Testis (tissue), 3 donors: Measurements from ENCODE around the gene ALG12. TPM values are rescaled to one million over a fixed set of nuclear protein-coding genes. Genes with fewer than 3 reads are reported as not detected.

Experiments
- DNase-seq: peaks from one replicate; pipeline ENCODE4 v3.0.0-alpha.2; 2019
- H3K27ac ChIP-seq, 2 donors: fragments of 200-600 bp; sonication (generic); one replicate each; pipeline ENCODE4 v1.5.1; 2019
- H3K27me3 ChIP-seq: fragments of 200-600 bp; sonication (generic); one replicate; pipeline ENCODE4 v1.5.1; 2019
- H3K36me3 ChIP-seq: fragments of 200-600 bp; sonication (generic); one replicate; pipeline ENCODE4 v1.5.1; 2017; ENCODE audit warnings: low read depth; ENCODE audit errors: missing control alignments
- H3K4me1 ChIP-seq: fragments of 200-600 bp; sonication (generic); one replicate; pipeline ENCODE4 v1.5.1; 2019
- H3K4me3 ChIP-seq, 2 donors: fragments of 200-600 bp; sonication (generic); one replicate each; pipeline ENCODE4 v1.5.1; 2017 to 2019
- H3K9me3 ChIP-seq: fragments of 200-600 bp; sonication (generic); one replicate; pipeline ENCODE4 v1.5.1; 2017
- POLR2A ChIP-seq: fragments of 450-650 bp; IDR thresholded peaks from one replicate; pipeline ENCODE4 v1.6.1; 2017; ENCODE audit warnings: antibody characterized with exemption, mild to moderate bottlenecking, moderate library complexity
- WGBS, 2 donors: methylation state at CpG; one replicate each; pipeline ENCODE4 v1.1.5; 2018; 5-methylcytosine and 5-hydroxymethylcytosine counted together
- intact Hi-C: fragments of 100-400 bp; cut with DNase I; formaldehyde crosslinking; loops from one replicate; pipeline ENCODE4 v1.15.1; 2023; ENCODE audit warnings: low total_unique reads
- polyA plus RNA-seq: library from polyadenylated mRNA; stranded (reverse); fragments of 350-450 nt; fragmentation: Illumina TruSeq; extraction: RNeasy Lipid Tissue Mini Kit (QIAGEN cat#74804); gene quantifications from one replicate; pipeline ENCODE4 v1.2.3, GENCODE V29; 2014; ENCODE audit warnings: low read depth, low replicate concordance; ENCODE audit not compliant: insufficient read depth
- total RNA-seq, 2 donors: library from RNA; depleted of rRNA; stranded (reverse); fragments of >200 nt; gene quantifications; one replicate each; pipeline ENCODE4 v1.2.3, GENCODE V29; 2016
- TF ChIP-seq, protein P1 (sequence below), 3 experiments: fragments of 450-650 bp in 2 of 3; fragments of 200-600 bp in 1 of 3; sonication (generic) in 1 of 3; IDR thresholded peaks; one replicate each; pipeline ENCODE4 v1.5.1; 2016 to 2019; ENCODE audit warnings: antibody characterized with exemption in 3 of 3, mild to moderate bottlenecking in 2 of 3, moderate library complexity in 1 of 3

ALG12 gene
- total and polyA plus RNA-seq, 3 donors from 2014 or later, result 10.6 to 18.3 (median 11.9) TPM

DNA sequence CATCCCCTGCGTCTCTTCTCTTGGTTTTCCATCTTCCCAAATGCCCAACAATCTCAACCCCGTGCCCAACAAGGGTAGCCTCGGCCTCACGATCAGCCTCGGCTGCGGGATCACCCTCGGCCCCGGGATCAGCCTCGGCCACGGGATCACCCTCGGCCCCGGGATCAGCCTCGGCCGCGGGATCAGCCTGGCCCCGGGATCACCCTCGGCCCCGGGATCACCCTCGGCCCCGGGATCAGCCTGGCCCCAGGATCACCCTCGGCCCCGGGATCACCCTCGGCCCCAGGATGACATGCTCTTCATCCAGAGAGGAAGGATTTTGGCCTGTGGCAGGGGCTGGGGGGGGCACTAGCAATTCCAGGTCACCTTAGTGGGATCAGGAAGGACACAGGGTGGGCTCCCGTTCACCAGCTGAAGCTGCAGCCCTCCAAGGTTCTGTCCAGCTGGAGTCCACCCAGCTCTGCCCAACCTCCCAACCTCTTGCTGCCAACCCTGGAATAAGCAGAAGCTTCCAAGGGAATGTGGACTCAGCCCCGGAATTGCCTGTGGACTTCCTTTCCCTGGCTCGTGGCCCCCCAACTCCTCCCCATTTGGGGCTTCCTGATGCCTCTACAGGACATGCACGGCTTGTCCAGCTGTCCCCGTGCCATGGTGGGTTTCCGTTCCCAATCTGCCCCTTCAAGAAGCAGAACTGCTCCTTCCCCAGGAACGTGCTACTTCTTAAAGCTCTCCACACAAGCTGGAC lies 6.2 kb downstream of the ALG12 start:
- DNase-seq, result no peak
- 94 to 95% methylated on average over 23 to 30 of the region's 30 CpGs for WGBS, 2 donors
- no peaks in the 10 kb centered on the region for H3K4me1 ChIP-seq
- no peaks in the 10 kb centered on the region for H3K36me3 ChIP-seq
- intact Hi-C loops, result no loop called here
- no peak overlapping the region for H3K4me3 ChIP-seq
- H3K9me3 ChIP-seq, result no peaks in the 10 kb centered on the region
- no peaks in the 10 kb centered on the region for H3K27me3 ChIP-seq
- no peak overlapping the region for H3K27ac ChIP-seq
- TF ChIP-seq POLR2A, result no peak
- TF ChIP-seq, protein P1, sequence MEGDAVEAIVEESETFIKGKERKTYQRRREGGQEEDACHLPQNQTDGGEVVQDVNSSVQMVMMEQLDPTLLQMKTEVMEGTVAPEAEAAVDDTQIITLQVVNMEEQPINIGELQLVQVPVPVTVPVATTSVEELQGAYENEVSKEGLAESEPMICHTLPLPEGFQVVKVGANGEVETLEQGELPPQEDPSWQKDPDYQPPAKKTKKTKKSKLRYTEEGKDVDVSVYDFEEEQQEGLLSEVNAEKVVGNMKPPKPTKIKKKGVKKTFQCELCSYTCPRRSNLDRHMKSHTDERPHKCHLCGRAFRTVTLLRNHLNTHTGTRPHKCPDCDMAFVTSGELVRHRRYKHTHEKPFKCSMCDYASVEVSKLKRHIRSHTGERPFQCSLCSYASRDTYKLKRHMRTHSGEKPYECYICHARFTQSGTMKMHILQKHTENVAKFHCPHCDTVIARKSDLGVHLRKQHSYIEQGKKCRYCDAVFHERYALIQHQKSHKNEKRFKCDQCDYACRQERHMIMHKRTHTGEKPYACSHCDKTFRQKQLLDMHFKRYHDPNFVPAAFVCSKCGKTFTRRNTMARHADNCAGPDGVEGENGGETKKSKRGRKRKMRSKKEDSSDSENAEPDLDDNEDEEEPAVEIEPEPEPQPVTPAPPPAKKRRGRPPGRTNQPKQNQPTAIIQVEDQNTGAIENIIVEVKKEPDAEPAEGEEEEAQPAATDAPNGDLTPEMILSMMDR (IDR thresholded peaks at IDR 0.05), result no peak

DNA sequence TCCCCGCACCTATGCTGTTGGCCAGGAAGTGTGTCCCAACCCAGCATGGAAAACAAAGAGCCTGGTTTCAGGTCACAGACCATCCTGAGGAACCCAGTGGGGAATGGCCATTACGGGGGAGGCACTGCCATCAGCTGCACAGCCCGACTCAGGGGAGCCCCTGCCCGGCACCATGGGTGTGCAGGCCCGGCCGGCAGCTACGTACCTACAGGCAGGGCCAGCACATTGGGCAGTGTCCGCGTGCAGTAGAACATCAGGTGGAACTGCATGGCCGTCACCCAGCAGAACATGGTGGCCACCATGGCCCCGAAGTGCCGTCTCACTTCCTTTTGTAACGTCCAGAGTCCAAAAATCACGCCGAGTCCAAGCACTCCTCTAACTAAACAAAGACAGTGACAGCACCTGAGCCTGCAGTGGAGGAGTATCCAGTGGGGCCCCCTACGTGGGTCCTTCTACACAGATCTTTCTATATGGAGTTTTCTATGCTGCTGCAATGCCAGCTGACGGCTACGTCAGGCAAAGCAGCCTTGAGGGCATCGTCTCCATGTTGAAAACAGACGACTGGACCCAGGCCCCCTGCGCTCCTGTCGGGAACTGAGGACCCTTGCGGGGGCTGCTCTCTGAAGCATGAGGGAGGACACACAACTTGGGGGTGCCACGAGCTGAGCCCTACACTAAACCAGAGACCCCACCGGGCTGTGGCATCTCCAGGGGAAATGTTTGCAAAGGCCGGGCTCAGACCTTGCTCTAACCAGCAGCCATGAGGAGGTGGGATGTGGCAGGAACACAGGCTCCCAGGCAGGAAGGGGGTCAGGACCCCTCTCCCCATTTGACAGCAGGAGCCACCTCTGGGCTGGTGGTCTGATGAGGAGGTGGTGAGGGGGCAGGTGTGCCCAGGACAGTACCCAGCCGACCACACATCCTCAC lies 7.7 kb downstream of the ALG12 start:
- Histone ChIP-seq H3K4me3 (no peak overlapping the region), H3K9me3 (no peaks in the 10 kb centered on the region), H3K36me3 (no peaks in the 10 kb centered on the region), H3K4me1 (no peaks in the 10 kb centered on the region), H3K27ac (no peak overlapping the region), H3K27me3 (no peaks in the 10 kb centered on the region)
- WGBS, 2 donors, result 94 to 95% methylated on average over 26 to 27 of the region's 27 CpGs
- intact Hi-C loops, result no loop called here
- DNase-seq, result no peak
- no peak for TF ChIP-seq POLR2A
- TF ChIP-seq, protein P1 (IDR thresholded peaks at IDR 0.05), result no peak

DNA sequence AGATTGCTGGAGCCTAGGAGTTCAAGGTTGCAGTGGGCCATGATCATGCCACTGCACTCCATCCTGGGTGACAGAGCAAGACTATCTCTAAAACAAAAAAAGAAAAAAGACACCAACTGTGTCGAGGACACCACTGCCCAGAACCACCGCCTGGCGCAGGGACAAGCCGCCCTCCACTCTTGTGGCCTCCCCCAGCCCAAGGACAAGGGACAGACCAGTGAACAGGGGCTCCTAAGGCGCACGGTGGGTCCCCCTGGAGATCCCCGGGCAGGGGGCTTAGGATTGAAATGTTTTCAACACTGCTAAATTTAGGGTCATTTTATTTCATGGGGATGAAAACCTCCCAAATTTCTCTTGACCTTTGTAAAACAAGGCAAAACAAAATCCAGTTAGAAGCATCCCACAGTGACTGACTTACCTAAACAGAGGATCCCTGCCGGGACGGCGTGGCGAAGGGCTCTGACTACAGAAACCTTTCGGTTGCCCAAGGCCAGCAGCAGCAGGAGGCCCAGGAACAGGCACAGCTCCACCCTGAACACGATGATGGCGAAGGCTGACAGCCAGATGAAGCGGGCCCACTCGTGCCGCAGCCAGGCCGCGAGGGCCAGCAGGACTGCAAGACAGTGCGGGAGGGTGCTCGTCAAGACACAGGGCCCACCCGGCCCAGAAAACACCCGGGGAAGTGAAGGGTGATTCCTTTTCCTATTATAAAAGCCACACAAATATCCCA lies 8.6 kb downstream of the ALG12 start:
- Histone ChIP-seq H3K36me3 (no peaks in the 10 kb centered on the region), H3K9me3 (no peaks in the 10 kb centered on the region), H3K4me3 (no peak overlapping the region), H3K27ac (no peak overlapping the region), H3K4me1 (no peaks in the 10 kb centered on the region), H3K27me3 (no peaks in the 10 kb centered on the region)
- TF ChIP-seq POLR2A, result no peak
- TF ChIP-seq, protein P1 (IDR thresholded peaks at IDR 0.05), result no peak
- intact Hi-C loops, result no loop called here
- WGBS, 2 donors, result 94 to 95% methylated on average over 20 to 23 of the region's 23 CpGs
- no peak for DNase-seq

DNA sequence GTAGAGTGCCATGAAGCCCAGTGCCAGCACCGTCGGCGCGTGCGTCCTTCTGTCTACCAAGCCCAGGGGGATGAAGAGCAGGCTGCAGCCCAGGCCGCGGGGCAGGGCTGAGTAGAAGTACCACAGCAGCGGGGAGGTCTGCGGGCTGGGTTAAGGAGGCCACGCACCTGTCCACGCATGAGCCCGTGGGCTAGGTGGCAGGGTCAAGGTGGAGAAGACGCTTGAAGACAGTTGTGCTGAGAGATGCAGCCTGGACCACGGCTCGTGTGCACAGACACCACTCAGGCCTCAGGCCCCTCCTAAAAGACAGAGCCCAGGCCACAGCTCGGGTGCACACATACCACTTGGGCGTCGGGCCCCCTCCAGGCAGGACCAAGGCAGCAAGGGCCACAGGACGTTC lies 10.4 kb downstream of the ALG12 start:
- Histone ChIP-seq H3K36me3 (no peaks in the 10 kb centered on the region), H3K4me1 (no peaks in the 10 kb centered on the region)
- DNase-seq, result no peak

DNA sequence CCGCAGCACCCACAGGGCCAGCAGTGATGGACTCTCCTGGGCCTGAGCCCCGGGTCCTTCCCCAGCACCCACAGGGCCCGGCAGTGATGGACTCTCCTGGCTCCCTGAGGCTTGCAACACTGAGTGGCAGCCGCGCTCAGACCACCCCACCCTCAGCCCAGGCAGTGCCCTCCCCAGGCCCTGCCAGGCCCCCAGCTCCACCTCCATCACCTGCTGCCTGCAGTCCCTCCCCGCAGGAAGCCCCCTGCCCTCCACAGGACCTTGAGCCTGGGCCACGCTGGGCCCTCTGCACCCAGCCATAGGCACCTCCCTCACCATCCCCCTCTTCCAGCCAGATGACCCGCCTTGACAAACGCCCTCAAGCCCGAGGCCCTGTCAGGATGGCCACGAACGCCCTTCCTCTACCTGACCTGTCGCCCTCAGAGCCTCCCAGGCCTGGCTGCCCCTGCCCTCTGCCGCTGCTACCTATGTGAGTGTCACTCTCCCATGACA lies 11.4 kb downstream of the ALG12 start:
- no peak for DNase-seq
- WGBS, 2 donors, result 87 to 93% methylated on average over 9 to 14 of the region's 14 CpGs

More for the DNA sequence above, 10.4 kb downstream of the ALG12 start:
- Histone ChIP-seq H3K27ac (no peak overlapping the region), H3K27me3 (no peaks in the 10 kb centered on the region), H3K9me3 (no peaks in the 10 kb centered on the region), H3K4me3 (no peak overlapping the region)
- intact Hi-C loops, result no loop called here
- TF ChIP-seq POLR2A, result no peak
- WGBS, 2 donors, result 96% methylated on average over 16 to 19 of the region's 19 CpGs

More for the DNA sequence above, 11.4 kb downstream of the ALG12 start:
- Histone ChIP-seq H3K4me3 (no peak overlapping the region), H3K9me3 (no peaks in the 10 kb centered on the region), H3K27me3 (no peaks in the 10 kb centered on the region), H3K4me1 (no peaks in the 10 kb centered on the region), H3K36me3 (no peaks in the 10 kb centered on the region), H3K27ac (no peak overlapping the region)
- TF ChIP-seq, protein P1 (IDR thresholded peaks at IDR 0.05), result no peak
- no peak for TF ChIP-seq POLR2A
- intact Hi-C loops, result no loop called here
